HEK293T (cell line): Measurements from ENCODE around the gene COIL.

Experiments
- CTCF ChIA-PET: fragments of 350-600 bp; formaldehyde crosslinking; extraction: SDS; loops from one replicate; lab custom pipeline; 2021; ENCODE audit warnings: antibody characterized with exemption, inconsistent platforms; lab: Yijun Ruan, JAX
- POLR2A ChIA-PET: fragments of 350-600 bp; formaldehyde crosslinking; extraction: SDS; loops from one replicate; lab custom pipeline; 2020; ENCODE audit warnings: antibody characterized with exemption, inconsistent platforms; lab: Yijun Ruan, JAX
- DNase-seq: peaks from one replicate; pipeline ENCODE4 v3.0.0; 2012; ENCODE audit warnings: mixed read lengths; ENCODE audit errors: extremely low spot score
- ARNT ChIP-seq: fragments of 450-650 bp; IDR thresholded peaks from 2 replicates; pipeline ENCODE4 v1.6.1; 2017; ENCODE audit warnings: mild to moderate bottlenecking
- BHLHE40 ChIP-seq: fragments of 450-650 bp; IDR thresholded peaks from 2 replicates; pipeline ENCODE4 v1.6.1; 2016; ENCODE audit warnings: mild to moderate bottlenecking, moderate library complexity, borderline replicate concordance
- CTBP1 ChIP-seq: fragments of 450-650 bp; IDR thresholded peaks from 2 replicates; pipeline ENCODE4 v1.6.1; 2016; ENCODE audit warnings: borderline replicate concordance
- ELF4 ChIP-seq: fragments of 450-650 bp; IDR thresholded peaks from 2 replicates; pipeline ENCODE4 v1.6.1; 2017; ENCODE audit warnings: antibody characterized with exemption
- FOXA1 ChIP-seq: fragments of 450-650 bp; IDR thresholded peaks from 2 replicates; pipeline ENCODE4 v1.6.1; 2016; ENCODE audit warnings: mild to moderate bottlenecking
- FOXK2 ChIP-seq: fragments of 450-650 bp; IDR thresholded peaks from 2 replicates; pipeline ENCODE4 v1.6.1; 2016; ENCODE audit warnings: mild to moderate bottlenecking
- FOXM1 ChIP-seq: fragments of 450-650 bp; IDR thresholded peaks from 2 replicates; pipeline ENCODE4 v1.6.1; 2017; ENCODE audit warnings: mild to moderate bottlenecking, borderline replicate concordance
- HDGF ChIP-seq: fragments of 450-650 bp; IDR thresholded peaks from 2 replicates; pipeline ENCODE4 v1.6.1; 2017; ENCODE audit warnings: antibody characterized with exemption, borderline replicate concordance
- L3MBTL2 ChIP-seq: fragments of 450-650 bp; conservative IDR thresholded peaks from 2 replicates; pipeline ENCODE4 v1.6.1; 2016; ENCODE audit warnings: mild to moderate bottlenecking
- LEF1 ChIP-seq: fragments of 450-650 bp; IDR thresholded peaks from 2 replicates; pipeline ENCODE4 v1.6.1; 2017; ENCODE audit warnings: mild to moderate bottlenecking, borderline replicate concordance
- NFRKB ChIP-seq: fragments of 450-650 bp; IDR thresholded peaks from 2 replicates; pipeline ENCODE4 v1.6.1; 2016; ENCODE audit warnings: mild to moderate bottlenecking, moderate library complexity
- SP1 ChIP-seq: fragments of 450-650 bp; IDR thresholded peaks from 2 replicates; pipeline ENCODE4 v1.6.1; 2017
- SUZ12 ChIP-seq: fragments of 450-650 bp; IDR thresholded peaks from 2 replicates; pipeline ENCODE4 v1.6.1; 2016; ENCODE audit warnings: mild to moderate bottlenecking
- TARDBP ChIP-seq: fragments of 450-650 bp; IDR thresholded peaks from 2 replicates; pipeline ENCODE4 v1.6.1; 2016
- ZNF384 ChIP-seq: fragments of 450-650 bp; IDR thresholded peaks from 2 replicates; pipeline ENCODE4 v1.6.1; 2016
- TF ChIP-seq, protein P1 (sequence below): fragments of 450-650 bp; IDR thresholded peaks from 2 replicates; pipeline ENCODE4 v1.6.1; 2016

Gene COIL

DNA sequence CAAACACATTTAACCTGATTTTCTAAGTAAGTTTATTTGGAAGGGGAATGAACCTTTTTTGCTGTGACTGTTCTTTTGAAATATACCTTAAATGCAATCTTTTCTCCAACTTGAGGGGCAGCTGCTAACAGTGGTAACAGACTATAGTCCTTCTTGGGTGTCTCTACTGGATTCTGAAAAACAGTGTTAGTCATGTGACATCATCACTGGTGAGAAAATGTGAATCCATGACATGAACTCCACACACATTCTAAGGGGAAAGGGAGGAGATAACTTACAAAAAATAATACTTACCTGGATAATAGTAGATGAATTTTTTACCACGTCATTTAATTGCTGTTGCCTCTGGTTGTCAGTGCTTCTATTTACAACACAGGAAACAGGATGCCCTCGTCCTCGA, 11.3 kb downstream of the COIL start:
- POLR2A ChIA-PET = interaction anchor here (1.5 kb wide), 1 partner anchor 11 kb away, joined by 5 read pairs; the partner anchor contains the start of gene COIL

DNA sequence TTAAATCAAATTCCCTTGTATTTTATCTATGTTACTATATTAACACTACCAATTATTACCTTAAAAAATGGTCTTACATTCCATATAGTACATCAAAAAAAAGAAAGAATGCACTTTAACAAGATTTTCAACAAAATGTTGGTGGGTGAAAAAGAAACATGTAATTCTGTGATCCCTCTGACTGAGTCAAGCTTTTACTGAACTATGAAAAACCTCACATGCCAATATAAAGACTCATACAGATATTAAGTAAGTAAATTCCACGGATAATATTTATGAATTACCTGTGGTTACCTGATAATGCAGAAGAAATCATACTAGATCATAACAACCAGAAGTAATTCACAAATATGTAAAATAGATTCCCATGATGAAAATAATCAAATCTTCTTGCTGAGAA, 12.4 kb downstream of the COIL start:
- POLR2A ChIA-PET = interaction anchor here (1.5 kb wide), 1 partner anchor 12 kb away, joined by 5 read pairs; the partner anchor contains the start of gene COIL
- no peak for DNase-seq
- CTCF ChIA-PET = no interaction called here
- TF ChIP-seq L3MBTL2 (no peak), ZNF384 (no peak), ARNT (no peak), SP1 (no peak), FOXA1 (no peak), FOXK2 (no peak), SUZ12 (no peak), HDGF (no peak), FOXM1 (no peak), LEF1 (no peak), ELF4 (no peak), BHLHE40 (no peak), TARDBP (no peak), CTBP1 (no peak), NFRKB (no peak)
- TF ChIP-seq, protein P1, sequence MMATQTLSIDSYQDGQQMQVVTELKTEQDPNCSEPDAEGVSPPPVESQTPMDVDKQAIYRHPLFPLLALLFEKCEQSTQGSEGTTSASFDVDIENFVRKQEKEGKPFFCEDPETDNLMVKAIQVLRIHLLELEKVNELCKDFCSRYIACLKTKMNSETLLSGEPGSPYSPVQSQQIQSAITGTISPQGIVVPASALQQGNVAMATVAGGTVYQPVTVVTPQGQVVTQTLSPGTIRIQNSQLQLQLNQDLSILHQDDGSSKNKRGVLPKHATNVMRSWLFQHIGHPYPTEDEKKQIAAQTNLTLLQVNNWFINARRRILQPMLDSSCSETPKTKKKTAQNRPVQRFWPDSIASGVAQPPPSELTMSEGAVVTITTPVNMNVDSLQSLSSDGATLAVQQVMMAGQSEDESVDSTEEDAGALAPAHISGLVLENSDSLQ = no peak

More for the DNA sequence above, 11.3 kb downstream of the COIL start:
- TF ChIP-seq ELF4 (no peak), NFRKB (no peak), CTBP1 (no peak), SUZ12 (no peak), LEF1 (no peak), FOXK2 (no peak), FOXM1 (no peak), FOXA1 (no peak), HDGF (no peak), BHLHE40 (no peak), ZNF384 (no peak), L3MBTL2 (no peak), ARNT (no peak), TARDBP (no peak), SP1 (no peak)
- TF ChIP-seq, protein P1 = no peak
- DNase-seq = no peak
- CTCF ChIA-PET = interaction anchor here (0.6 kb wide), 1 partner anchor 357 kb away, joined by 3 read pairs; no protein-coding TSS in a partner anchor

DNA sequence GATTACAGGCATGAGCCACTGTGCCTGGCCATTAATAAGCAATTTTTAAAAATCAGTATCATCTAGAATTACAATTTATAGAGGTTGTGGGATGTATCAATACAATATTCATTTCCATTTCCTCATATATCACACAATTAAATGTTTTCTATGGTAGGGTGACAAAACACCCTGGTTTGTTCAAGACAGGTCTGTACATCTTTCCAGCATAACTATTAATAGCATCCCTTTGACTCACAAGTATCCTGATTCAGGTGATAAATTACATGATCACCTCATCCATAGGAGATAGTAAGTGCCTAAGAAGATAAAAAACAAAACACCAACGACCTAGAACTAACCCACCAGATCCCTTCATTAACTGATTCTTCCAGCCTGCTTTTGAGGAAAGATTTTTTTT, 13.1 kb downstream of the COIL start:
- no peak for DNase-seq
- TF ChIP-seq CTBP1 = no peak
- ChIA-PET POLR2A (no interaction called here), CTCF (no interaction called here)

DNA sequence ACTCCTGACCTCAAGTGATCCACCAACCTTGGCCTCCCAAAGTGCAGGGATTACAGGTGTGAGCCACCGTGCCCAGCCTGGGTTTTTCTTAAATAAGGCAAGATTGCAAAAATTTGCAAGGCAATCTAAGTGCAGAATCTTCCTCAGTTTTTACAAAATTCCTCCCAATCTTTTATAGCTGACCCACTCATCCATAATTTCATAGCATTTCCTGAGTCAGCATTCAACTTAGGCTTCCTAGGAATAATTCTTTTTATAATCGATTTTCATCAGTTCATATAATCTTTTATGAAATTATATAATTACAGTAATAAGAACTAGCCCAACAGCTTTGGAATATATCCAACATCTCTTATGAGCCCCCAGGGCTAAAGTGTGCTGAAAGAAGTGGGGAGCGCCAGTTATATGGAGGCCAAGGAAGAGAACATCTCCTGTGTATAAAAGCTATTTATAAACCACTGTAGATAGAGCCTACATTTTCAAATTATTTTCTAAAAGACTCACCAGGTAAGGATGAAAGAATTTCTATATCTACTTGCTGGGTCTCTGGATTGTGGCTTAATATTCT, 14.8 kb downstream of the COIL start:
- CTCF ChIA-PET = no interaction called here
- TF ChIP-seq L3MBTL2 (no peak), SUZ12 (no peak), ZNF384 (no peak), ARNT (no peak), FOXK2 (no peak), LEF1 (no peak), ELF4 (no peak), NFRKB (no peak)
- TF ChIP-seq, protein P1 = no peak
- DNase-seq = no peak
- POLR2A ChIA-PET = no interaction called here

DNA sequence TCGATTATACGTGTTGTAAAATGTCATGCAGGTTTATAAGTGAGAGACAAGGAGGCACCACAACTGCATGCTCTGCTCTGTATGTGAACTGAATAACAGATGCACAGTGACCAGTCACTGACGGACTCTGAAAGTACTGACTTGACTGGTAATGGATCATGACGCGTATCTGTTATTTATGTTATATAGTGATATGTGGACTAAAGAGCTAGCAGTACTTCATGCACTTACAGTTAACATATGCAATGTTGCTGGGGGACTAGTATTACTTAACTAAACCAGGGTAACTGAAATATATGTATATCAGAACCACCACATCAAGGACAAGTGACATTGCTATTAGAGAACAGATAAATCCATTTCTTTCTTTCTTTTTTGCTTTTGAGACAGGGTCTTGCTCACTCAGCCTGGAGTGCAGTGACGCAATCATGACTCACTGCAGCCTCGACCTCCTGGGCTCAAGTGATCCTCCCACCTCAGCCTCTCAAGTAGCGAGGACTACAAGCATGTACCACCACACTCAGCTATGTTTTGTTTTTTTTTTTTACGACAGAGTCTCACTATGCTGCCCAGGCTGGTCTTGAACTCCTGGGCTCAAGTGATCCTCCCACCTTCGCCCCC, 17.2 kb downstream of the COIL start:
- TF ChIP-seq ARNT = no peak
- no peak for TF ChIP-seq FOXA1
- TF ChIP-seq NFRKB = no peak
- no peak for TF ChIP-seq SP1
- no peak for TF ChIP-seq ELF4
- no peak for TF ChIP-seq ZNF384
- TF ChIP-seq L3MBTL2 = no peak
- no peak for TF ChIP-seq SUZ12
- no peak for TF ChIP-seq LEF1
- TF ChIP-seq, protein P1 = no peak
- TF ChIP-seq FOXM1 = no peak
- CTCF ChIA-PET = interaction anchor here (0.6 kb wide), 1 partner anchor 17 kb away, joined by 4 read pairs; the partner anchor contains the start of gene COIL
- POLR2A ChIA-PET = interaction anchor here (1.0 kb wide), 1 partner anchor 30 kb away, joined by 3 read pairs; the partner anchor contains the start of gene TRIM25
- DNase-seq = no peak
